Measurements from ENCODE around the gene SLC22A6. TPM values are rescaled to one million over a fixed set of nuclear protein-coding genes. Genes with fewer than 3 reads are reported as not detected.

SLC22A6 gene
- polyA plus RNA-seq, 1 donor: not detected

- H3K4me3 ChIP-seq (ENCODE audit: low read length): no peak overlapping the region
- H3K36me3 ChIP-seq (ENCODE audit: control insufficient read depth, insufficient read depth, low read length): no peaks in the 10 kb centered on the region
- H3K27me3 ChIP-seq (ENCODE audit: control insufficient read depth, insufficient read depth, low read length): peaks cover 17% of the 10 kb centered on the region
- no peak overlapping the region for H3K27ac ChIP-seq (ENCODE audit: low read length)
- peaks cover 3% of the 10 kb centered on the region for H3K9me3 ChIP-seq (ENCODE audit: control insufficient read depth, low read depth, low read length)
- H3K4me1 ChIP-seq (ENCODE audit: control insufficient read depth, insufficient read depth, low read length): peaks cover 11% of the 10 kb centered on the region
- WGBS (ENCODE audit: insufficient coverage, low lambda C conversion rate): no CpG with 5 or more reads among the region's 8 CpGs
- DNase-seq: no peak
Measured at GRCh38 chr11:62931499-62932278, 53.1 kb downstream of the SLC22A6 start.

DNA sequence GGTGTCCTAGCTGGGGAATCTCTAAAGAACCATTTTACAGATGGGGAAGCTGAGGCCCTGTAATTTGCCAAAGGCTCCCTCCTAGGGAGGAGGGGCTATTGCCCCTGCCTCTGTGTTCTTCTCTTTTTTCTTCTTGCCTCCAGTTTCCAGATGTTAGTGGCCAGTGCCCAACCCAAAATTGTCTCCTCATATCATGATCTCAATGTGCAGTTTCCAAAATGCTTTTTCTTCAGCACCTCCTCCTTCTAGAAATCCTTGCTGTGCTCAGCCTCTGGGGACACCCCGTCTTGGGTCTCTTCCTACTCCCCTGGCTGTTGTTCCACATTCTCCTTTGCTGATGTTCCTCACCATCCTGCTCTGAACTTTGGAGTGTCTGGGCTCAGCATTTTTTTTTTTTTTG, 54.1 kb downstream of the SLC22A6 start:
- Histone ChIP-seq H3K4me3 (ENCODE audit: low read length) (no peak overlapping the region), H3K27ac (ENCODE audit: low read length) (no peak overlapping the region), H3K36me3 (ENCODE audit: control insufficient read depth, insufficient read depth, low read length) (no peaks in the 10 kb centered on the region), H3K9me3 (ENCODE audit: control insufficient read depth, low read depth, low read length) (peaks cover 11% of the 10 kb centered on the region), H3K4me1 (ENCODE audit: control insufficient read depth, insufficient read depth, low read length) (peaks cover 21% of the 10 kb centered on the region), H3K27me3 (ENCODE audit: control insufficient read depth, insufficient read depth, low read length) (peaks cover 27% of the 10 kb centered on the region)
- WGBS (ENCODE audit: insufficient coverage, low lambda C conversion rate): no CpG with 5 or more reads among the region's 1 CpG
- no peak for DNase-seq

GRCh38 chr11:62930157-62930556, 54.6 kb downstream of the SLC22A6 start:
- H3K4me3 ChIP-seq (ENCODE audit: low read length): no peak overlapping the region
- H3K36me3 ChIP-seq (ENCODE audit: control insufficient read depth, insufficient read depth, low read length): no peaks in the 10 kb centered on the region
- peaks cover 32% of the 10 kb centered on the region for H3K27me3 ChIP-seq (ENCODE audit: control insufficient read depth, insufficient read depth, low read length)
- WGBS (ENCODE audit: insufficient coverage, low lambda C conversion rate): no CpG with 5 or more reads among the region's 4 CpGs
- no peak for DNase-seq
- peaks cover 12% of the 10 kb centered on the region for H3K9me3 ChIP-seq (ENCODE audit: control insufficient read depth, low read depth, low read length)
- H3K4me1 ChIP-seq (ENCODE audit: control insufficient read depth, insufficient read depth, low read length): peaks cover 23% of the 10 kb centered on the region
- H3K27ac ChIP-seq (ENCODE audit: low read length): no peak overlapping the region

DNA sequence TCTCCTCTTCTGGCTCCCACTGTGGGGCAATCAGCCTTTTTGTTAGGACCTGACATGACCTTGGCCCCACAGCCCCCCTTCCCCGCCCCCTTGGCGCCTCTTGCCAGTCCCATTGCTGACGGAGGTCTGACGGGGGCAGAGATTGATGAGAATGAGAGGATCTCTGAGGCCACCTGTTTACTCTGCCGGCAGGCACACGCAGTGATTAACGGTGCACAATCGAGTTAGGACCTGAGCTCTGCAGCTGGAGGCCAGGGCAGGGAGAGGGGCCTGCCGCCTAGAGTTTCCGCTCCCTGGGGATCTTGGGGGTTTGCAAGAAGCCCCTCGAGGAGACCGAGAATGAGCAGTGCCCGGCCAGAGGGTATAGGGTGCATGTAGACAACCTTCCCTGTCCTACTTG, 56.8 kb downstream of the SLC22A6 start:
- Histone ChIP-seq H3K36me3 (ENCODE audit: control insufficient read depth, insufficient read depth, low read length) (no peaks in the 10 kb centered on the region), H3K4me3 (ENCODE audit: low read length) (no peak overlapping the region), H3K27me3 (ENCODE audit: control insufficient read depth, insufficient read depth, low read length) (peaks cover 53% of the 10 kb centered on the region), H3K9me3 (ENCODE audit: control insufficient read depth, low read depth, low read length) (peaks cover 19% of the 10 kb centered on the region), H3K27ac (ENCODE audit: low read length) (no peak overlapping the region), H3K4me1 (ENCODE audit: control insufficient read depth, insufficient read depth, low read length) (peaks cover 31% of the 10 kb centered on the region)
- no CpG with 5 or more reads among the region's 13 CpGs for WGBS (ENCODE audit: insufficient coverage, low lambda C conversion rate)
- DNase-seq: peak in 1 of 2 donors; percentile 51

DNA sequence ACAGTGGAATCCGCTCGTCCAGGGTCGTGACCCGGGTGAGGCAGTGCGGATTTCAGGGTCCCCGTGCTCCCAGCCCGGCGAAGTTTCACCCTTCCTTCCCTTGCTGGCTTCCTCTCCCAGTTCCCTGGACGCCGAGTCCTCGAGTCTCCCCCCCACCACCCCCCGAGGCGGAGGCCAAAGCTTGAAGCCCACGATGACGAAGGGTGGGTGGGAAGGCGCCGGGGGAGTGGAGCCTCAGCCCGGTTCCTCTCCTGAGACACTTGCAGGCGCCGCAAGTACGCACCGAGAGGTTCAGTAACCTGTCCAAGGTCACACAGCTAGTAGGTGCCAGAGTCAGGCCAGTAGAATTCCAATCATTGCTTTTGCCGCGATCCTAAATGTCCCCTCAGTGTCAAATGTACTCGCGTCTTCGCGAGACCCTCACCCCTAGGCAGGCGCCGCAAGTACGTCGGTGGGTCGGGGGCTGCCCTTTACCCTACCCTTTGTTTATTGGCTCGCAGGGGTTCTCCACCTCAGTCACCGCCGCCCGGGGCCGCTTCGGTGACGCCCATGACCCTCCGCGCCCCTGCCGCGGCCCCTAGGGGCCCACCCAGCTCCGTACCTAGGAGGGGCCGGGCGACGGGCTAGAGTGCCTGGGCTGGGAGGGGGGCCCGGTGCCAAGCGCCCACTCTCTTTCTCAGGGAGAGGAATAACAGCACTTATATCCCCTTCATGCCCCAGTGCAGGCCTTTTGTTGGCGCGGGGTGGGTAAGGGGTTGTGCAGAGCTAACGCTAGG, 57.9 kb downstream of the SLC22A6 start:
- Histone ChIP-seq H3K4me1 (ENCODE audit: control insufficient read depth, insufficient read depth, low read length) (peaks cover 34% of the 10 kb centered on the region), H3K27me3 (ENCODE audit: control insufficient read depth, insufficient read depth, low read length) (peaks cover 65% of the 10 kb centered on the region), H3K9me3 (ENCODE audit: control insufficient read depth, low read depth, low read length) (peaks cover 21% of the 10 kb centered on the region), H3K36me3 (ENCODE audit: control insufficient read depth, insufficient read depth, low read length) (no peaks in the 10 kb centered on the region), H3K27ac (ENCODE audit: low read length) (no peak overlapping the region), H3K4me3 (ENCODE audit: low read length) (no peak overlapping the region)
- no CpG with 5 or more reads among the region's 53 CpGs for WGBS (ENCODE audit: insufficient coverage, low lambda C conversion rate)
- DNase-seq: no peak

Other genes starting within 250 kb of the SLC22A6 start
- 7.2 TPM for gene ZBTB3, start 230.8 kb downstream of the SLC22A6 start, polyA plus RNA-seq
- gene POLR2G, start 223.4 kb downstream of the SLC22A6 start, polyA plus RNA-seq: 87.5 TPM
- gene TAF6L, start 213.6 kb downstream of the SLC22A6 start, polyA plus RNA-seq: 28.5 TPM
- gene TMEM179B, start 197.6 kb downstream of the SLC22A6 start, polyA plus RNA-seq: 69.5 TPM
- 18.4 TPM for gene TMEM223, start 193.0 kb downstream of the SLC22A6 start, polyA plus RNA-seq
- gene NXF1, start 179.5 kb downstream of the SLC22A6 start, polyA plus RNA-seq: 89.3 TPM
- 42.4 TPM for gene STX5, start 152.9 kb downstream of the SLC22A6 start, polyA plus RNA-seq
- gene TEX54, start 152.1 kb downstream of the SLC22A6 start, polyA plus RNA-seq: 0.76 TPM
- 38.4 TPM for gene WDR74, start 145.4 kb downstream of the SLC22A6 start, polyA plus RNA-seq
- 182 TPM for gene SLC3A2, start 104.1 kb downstream of the SLC22A6 start, polyA plus RNA-seq
- gene CHRM1, start 63.6 kb downstream of the SLC22A6 start, polyA plus RNA-seq: 1.3 TPM
- gene SLC22A8, start 30.9 kb upstream of the SLC22A6 start, polyA plus RNA-seq: 0.07 TPM
- not detected for gene SLC22A24, start 159.3 kb upstream of the SLC22A6 start, polyA plus RNA-seq

Data from large intestine (tissue), 3 donors.